ENCODE data around the gene NDUFS8. TPM values are rescaled to one million over a fixed set of nuclear protein-coding genes. Genes with fewer than 3 reads are reported as not detected.

The NDUFS8 gene
- total RNA-seq, 1 experiment from 2014 or later = 214 TPM

GRCh38 chr11:67999704-68000103 is 30.8 kb upstream of the NDUFS8 start:
- peaks cover 20 to 26% of the 10 kb centered on the region in 2 experiments for H3K4me1 Mint-ChIP-seq
- Histone ChIP-seq H3K4me1 (ENCODE audit: insufficient read depth, low read length) (no peaks in the 10 kb centered on the region; the same call in 1 of the 2 replicates), H2BK5ac (ENCODE audit: insufficient read length, low read length) (no peak overlapping the region), H2AK5ac (ENCODE audit: insufficient read length, low read length) (no peak overlapping the region), H4K5ac (ENCODE audit: insufficient read length, low read depth, low read length) (no peak overlapping the region), H3K79me1 (ENCODE audit: insufficient read depth, low read depth, low read length, poor library complexity, severe bottlenecking) (no peaks in the 10 kb centered on the region), H4K8ac (replicated peaks; ENCODE audit: insufficient read length, low read depth, low read length) (no peak overlapping the region), H2BK20ac (ENCODE audit: low read depth, low read length, poor library complexity, severe bottlenecking) (no peak overlapping the region), H4K20me1 (ENCODE audit: control insufficient read depth, insufficient read depth, insufficient read length) (no peaks in the 10 kb centered on the region), H4K91ac (ENCODE audit: insufficient read length, low read depth, low read length) (no peak overlapping the region), H3K23me2 (ENCODE audit: insufficient read length, low read depth, low read length, poor library complexity, severe bottlenecking) (peaks cover 4% of the 10 kb centered on the region), H3K79me2 (ENCODE audit: insufficient read depth, low read length) (no peaks in the 10 kb centered on the region), H3K23ac (ENCODE audit: insufficient read length, low read depth, low read length) (no peak overlapping the region), H2BK15ac (ENCODE audit: low read depth, low read length) (no peak overlapping the region), H3K9ac (ENCODE audit: extremely low read depth, insufficient read length, low read length) (no peak overlapping the region), H3K27me3 (ENCODE audit: insufficient read depth, low read length) (no peaks in the 10 kb centered on the region), H3T11ph (ENCODE audit: low read length) (no peak overlapping the region), H3K14ac (ENCODE audit: insufficient read depth, low read length) (no peak overlapping the region), H3K4ac (ENCODE audit: low read depth, low read length) (no peak overlapping the region), H3K27ac (ENCODE audit: insufficient read length, low read depth, low read length) (no peak overlapping the region), H3K56ac (ENCODE audit: insufficient read length, low read depth, low read length) (no peak overlapping the region), H2BK12ac (ENCODE audit: insufficient read length, low read depth, low read length) (no peak overlapping the region), H3K4me2 (ENCODE audit: insufficient read depth, insufficient read length, low read length) (no peak overlapping the region), H3K18ac (ENCODE audit: insufficient read length, low read depth, low read length) (no peak overlapping the region), H2BK120ac (ENCODE audit: low read depth, low read length, poor library complexity, severe bottlenecking) (no peak overlapping the region), H3K9me3 (ENCODE audit: control insufficient read depth, low read depth, low read length) (no peaks in the 10 kb centered on the region), H2AFZ (ENCODE audit: low read length) (no peak overlapping the region)
- no CpG with 5 or more reads among the region's 5 CpGs for WGBS (ENCODE audit: extremely low coverage, insufficient read length, low lambda C conversion rate)
- no peak overlapping the region for H3K27ac Mint-ChIP-seq
- no peaks in the 10 kb centered on the region; a peak in 1 of 5 replicates for H3K9me3 Mint-ChIP-seq
- peaks cover 0 to 4% (median 4%) of the 10 kb centered on the region in 3 experiments; a peak in 3 of 7 replicates for H3K36me3 Mint-ChIP-seq (ENCODE audit: insufficient read depth in 1 of 3, low read depth in 3 of 3)
- TF ChIP-seq CTCF (conservative IDR thresholded peaks at IDR 0.05) = no peak
- peaks cover 14% of the 10 kb centered on the region for H3K27me3 Mint-ChIP-seq (ENCODE audit: low read depth)
- DNase-seq = no peak
- no peak overlapping the region for H3K4me3 Mint-ChIP-seq
